Measurements from ENCODE around the gene TXNDC17.
"Not testable (repeated sequence)": the region's sequence is repeated elsewhere in the genome, so short reads cannot be mapped to it uniquely, and the experiment has no call there.

DNA sequence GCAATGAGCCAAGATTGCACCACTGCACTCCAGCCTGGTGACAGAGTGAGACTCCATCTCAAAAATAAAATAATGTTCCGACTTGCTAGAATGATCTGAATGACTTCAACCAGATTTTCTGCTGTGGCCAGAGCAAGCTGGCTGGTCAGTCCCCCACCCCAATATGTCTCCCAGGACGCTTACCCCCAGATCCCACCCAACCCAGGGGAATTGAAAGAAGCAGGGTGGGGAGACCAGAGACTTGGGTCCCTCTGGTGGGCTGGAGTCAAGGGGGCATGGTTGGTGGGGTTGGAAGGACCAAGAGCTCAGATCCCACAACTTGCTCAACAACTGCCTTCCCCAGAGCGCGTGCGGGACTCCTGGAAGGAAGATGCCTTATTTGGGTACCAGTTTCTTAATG, 17.6 kb downstream of the TXNDC17 start:
- TF ChIP-seq POLR2A (IDR thresholded peaks at IDR 0.05) = not testable (repeated sequence)
- TF ChIP-seq, protein P1, sequence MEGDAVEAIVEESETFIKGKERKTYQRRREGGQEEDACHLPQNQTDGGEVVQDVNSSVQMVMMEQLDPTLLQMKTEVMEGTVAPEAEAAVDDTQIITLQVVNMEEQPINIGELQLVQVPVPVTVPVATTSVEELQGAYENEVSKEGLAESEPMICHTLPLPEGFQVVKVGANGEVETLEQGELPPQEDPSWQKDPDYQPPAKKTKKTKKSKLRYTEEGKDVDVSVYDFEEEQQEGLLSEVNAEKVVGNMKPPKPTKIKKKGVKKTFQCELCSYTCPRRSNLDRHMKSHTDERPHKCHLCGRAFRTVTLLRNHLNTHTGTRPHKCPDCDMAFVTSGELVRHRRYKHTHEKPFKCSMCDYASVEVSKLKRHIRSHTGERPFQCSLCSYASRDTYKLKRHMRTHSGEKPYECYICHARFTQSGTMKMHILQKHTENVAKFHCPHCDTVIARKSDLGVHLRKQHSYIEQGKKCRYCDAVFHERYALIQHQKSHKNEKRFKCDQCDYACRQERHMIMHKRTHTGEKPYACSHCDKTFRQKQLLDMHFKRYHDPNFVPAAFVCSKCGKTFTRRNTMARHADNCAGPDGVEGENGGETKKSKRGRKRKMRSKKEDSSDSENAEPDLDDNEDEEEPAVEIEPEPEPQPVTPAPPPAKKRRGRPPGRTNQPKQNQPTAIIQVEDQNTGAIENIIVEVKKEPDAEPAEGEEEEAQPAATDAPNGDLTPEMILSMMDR (IDR thresholded peaks at IDR 0.05) = not testable (repeated sequence)
